Stimulated activated CD4-positive, alpha-beta T cell treated with anti-CD3 and anti-CD28 coated beads, Interleukin-15, amount 100 ng/mL, for 24 hours (primary cell): ENCODE data around the gene SASH3.

ENCODE experiments used
- DNase-seq: peaks from one replicate; pipeline ENCODE4 v3.0.0-alpha.2; 2020

SASH3 gene

GRCh38 chrX:129760155-129760554 is 19.6 kb upstream of the SASH3 start:
- no peak for DNase-seq

GRCh38 chrX:129760981-129761380 is 18.8 kb upstream of the SASH3 start:
- no peak for DNase-seq

GRCh38 chrX:129761596-129761995 is 18.2 kb upstream of the SASH3 start:
- DNase-seq = no peak

- no peak for DNase-seq
Measured at GRCh38 chrX:129762448-129762847, 17.3 kb upstream of the SASH3 start.

GRCh38 chrX:129763666-129764065 is 16.1 kb upstream of the SASH3 start:
- no peak for DNase-seq

GRCh38 chrX:129768186-129768585 is 11.6 kb upstream of the SASH3 start:
- no peak for DNase-seq

- DNase-seq = no peak
Measured at GRCh38 chrX:129768586-129769466, 10.9 kb upstream of the SASH3 start.

GRCh38 chrX:129769467-129770154 is 10.1 kb upstream of the SASH3 start:
- peak; percentile 77 for DNase-seq

- peak; percentile 42 for DNase-seq
Measured at GRCh38 chrX:129771266-129771995, 8.3 kb upstream of the SASH3 start.

GRCh38 chrX:129772796-129773431 is 6.8 kb upstream of the SASH3 start:
- DNase-seq = peak; percentile 55

GRCh38 chrX:129773649-129774458 is 5.9 kb upstream of the SASH3 start:
- no peak for DNase-seq

GRCh38 chrX:129777218-129778030 is 2.3 kb upstream of the SASH3 start:
- peak; percentile 78 for DNase-seq

GRCh38 chrX:129779086-129779672 is 570 bp upstream of the SASH3 start:
- no peak for DNase-seq

- no peak for DNase-seq
Measured at GRCh38 chrX:129780441-129781105, 824 bp downstream of the SASH3 start.

GRCh38 chrX:129781134-129781672 is 1.5 kb downstream of the SASH3 start:
- peak; percentile 88 for DNase-seq

GRCh38 chrX:129781680-129782495 is 2.1 kb downstream of the SASH3 start:
- peak; percentile 62 for DNase-seq

- DNase-seq = no peak
Measured at GRCh38 chrX:129782706-129783105, 3.0 kb downstream of the SASH3 start.

- peak; percentile 28 for DNase-seq
Measured at GRCh38 chrX:129783291-129783713, 3.6 kb downstream of the SASH3 start.

- no peak for DNase-seq
Measured at GRCh38 chrX:129784371-129784770, 4.6 kb downstream of the SASH3 start.
